ENCODE results near the gene ATG14.
"Not testable (repeated sequence)": the region's sequence is repeated elsewhere in the genome, so short reads cannot be mapped to it uniquely, and the experiment has no call there.

Gene ATG14

DNA sequence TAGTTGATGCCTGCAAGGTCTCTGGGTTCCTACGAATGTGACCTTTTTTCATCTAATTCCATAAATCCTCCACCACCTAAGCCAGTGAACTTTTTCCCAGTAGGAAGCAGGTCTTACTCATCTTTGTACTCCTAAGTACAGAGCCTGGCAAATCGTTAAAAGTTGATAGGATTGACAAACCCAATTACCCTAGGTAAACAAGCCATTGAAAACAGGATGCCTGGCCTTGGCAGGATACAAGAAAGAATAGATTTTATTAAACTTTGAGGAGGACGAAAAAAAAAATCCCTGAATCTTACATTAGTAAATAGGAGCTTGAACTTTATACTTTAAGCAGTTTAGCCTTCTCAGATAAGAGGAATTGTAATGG is 23.2 kb upstream of the ATG14 start:
- in situ Hi-C loops (cut with MboI; ENCODE audit: low sequenced_read_pairs) = no loop called here

GRCh38 chr14:55433880-55434804 is 22.5 kb upstream of the ATG14 start:
- in situ Hi-C loops (cut with MboI; ENCODE audit: low sequenced_read_pairs) = no loop called here

GRCh38 chr14:55432628-55433027 is 21.0 kb upstream of the ATG14 start:
- in situ Hi-C loops (cut with MboI; ENCODE audit: low sequenced_read_pairs) = no loop called here

GRCh38 chr14:55430024-55430690 is 18.5 kb upstream of the ATG14 start:
- in situ Hi-C loops (cut with MboI; ENCODE audit: low sequenced_read_pairs) = no loop called here

- in situ Hi-C loops (cut with MboI; ENCODE audit: low sequenced_read_pairs) = no loop called here
These were observed 15.8 kb upstream of the ATG14 start for GRCh38 chr14:55427439-55427838.

DNA sequence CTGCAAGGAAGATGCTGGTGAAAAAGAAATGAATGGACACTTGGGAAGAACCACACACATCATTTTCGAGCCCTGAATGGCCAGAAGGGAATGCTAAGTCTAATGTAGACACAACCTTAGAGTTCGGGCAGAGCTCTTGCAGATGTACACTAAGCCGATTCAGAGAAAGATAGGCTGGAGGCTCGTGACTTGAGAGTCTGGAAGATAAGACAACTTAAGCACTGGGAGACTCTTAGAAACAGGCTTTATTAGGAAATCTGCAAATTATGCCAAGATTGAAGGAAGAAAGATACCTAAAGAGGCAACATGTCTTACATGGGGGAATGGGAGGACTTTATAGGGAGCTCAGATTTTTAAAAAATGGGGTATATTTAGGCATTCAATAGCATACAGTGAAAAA is 15.3 kb upstream of the ATG14 start:
- in situ Hi-C loops (cut with MboI; ENCODE audit: low sequenced_read_pairs) = no loop called here

DNA sequence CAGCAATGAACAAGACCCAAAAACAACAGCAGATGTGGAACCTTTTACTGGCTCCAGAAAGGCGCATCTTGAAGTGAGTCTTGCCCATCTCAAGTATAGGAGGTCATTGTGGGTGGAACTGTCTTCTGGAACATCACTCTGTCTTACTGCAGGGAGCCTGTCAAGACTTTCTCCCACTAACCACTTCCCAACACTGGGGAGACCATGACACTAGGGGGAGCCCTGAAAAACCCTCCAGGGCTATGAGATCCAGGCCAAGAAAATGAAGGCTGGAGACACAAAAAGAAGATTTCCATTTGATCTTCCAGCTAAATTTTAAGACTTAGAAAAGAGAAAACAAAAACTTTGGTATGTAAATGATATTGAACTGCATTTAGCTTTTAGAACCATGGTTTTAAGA is 13.5 kb upstream of the ATG14 start:
- in situ Hi-C loops (cut with MboI; ENCODE audit: low sequenced_read_pairs) = no loop called here

GRCh38 chr14:55423969-55424368 is 12.3 kb upstream of the ATG14 start:
- in situ Hi-C loops (cut with MboI; ENCODE audit: low sequenced_read_pairs) = no loop called here

DNA sequence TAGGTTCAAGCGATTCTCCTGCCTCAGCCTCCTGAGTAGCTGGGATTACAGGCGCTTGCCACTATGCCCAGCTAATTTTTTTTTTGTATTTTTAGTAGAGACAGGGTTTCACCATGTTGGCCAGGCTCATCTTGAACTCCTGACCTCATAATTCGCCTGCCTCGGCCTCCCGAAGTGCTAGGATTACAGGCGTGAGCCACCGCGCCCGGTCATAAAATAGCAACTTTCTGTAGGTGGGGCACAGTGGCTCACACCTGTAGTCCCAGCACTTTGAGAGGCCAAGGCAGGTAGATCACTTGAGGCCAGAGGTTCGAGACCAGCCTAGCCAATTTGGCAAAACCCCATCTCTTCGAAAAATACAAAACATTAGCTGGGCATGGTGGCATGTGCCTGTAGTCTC is 10.7 kb upstream of the ATG14 start:
- in situ Hi-C loops (cut with MboI; ENCODE audit: low sequenced_read_pairs) = not testable (repeated sequence)

DNA sequence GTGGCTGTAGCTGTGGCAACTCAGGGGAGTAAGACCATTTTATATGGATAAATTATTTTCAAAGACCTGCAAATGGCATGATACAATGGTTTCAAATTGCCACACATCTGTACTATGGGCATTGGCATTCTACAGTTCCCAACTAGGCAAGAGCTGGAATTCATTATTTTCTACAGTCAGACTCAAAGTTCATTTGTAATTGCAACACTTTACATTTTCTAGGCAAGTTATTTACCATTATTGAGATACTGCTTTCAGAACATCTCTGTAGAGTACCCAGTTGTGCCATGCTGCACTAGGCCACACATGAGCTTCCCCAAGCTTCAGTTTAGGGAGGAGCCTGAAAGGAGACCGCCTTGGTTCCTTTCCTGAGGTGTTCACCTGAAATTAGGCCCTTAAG is 8.0 kb upstream of the ATG14 start:
- in situ Hi-C loops (cut with MboI; ENCODE audit: low sequenced_read_pairs) = no loop called here

DNA sequence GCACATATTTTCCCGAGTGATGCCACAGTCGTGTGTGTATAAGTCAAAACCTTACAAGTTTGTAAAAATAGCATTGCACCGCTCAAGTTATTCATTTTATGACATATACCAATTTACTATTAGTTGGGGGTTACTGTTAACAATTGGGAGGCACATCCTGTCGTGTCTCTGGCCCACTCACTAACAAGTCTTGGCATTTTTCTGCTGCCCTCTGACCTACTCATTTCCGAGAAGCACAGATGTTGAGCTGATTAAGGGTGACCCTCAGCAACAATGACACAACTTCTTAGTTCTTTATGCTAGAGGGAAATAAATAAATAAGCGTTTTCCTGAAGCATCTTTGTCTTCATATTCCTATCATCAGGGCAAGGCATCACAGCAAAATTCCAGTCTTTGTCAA is 6.8 kb upstream of the ATG14 start:
- in situ Hi-C loops (cut with MboI; ENCODE audit: low sequenced_read_pairs) = no loop called here

- in situ Hi-C loops (cut with MboI; ENCODE audit: low sequenced_read_pairs) = no loop called here
These were observed 6.3 kb upstream of the ATG14 start for GRCh38 chr14:55417955-55418354.

GRCh38 chr14:55416866-55417265 is 5.2 kb upstream of the ATG14 start:
- in situ Hi-C loops (cut with MboI; ENCODE audit: low sequenced_read_pairs) = no loop called here

GRCh38 chr14:55414551-55414950 is 2.9 kb upstream of the ATG14 start:
- in situ Hi-C loops (cut with MboI; ENCODE audit: low sequenced_read_pairs) = no loop called here

DNA sequence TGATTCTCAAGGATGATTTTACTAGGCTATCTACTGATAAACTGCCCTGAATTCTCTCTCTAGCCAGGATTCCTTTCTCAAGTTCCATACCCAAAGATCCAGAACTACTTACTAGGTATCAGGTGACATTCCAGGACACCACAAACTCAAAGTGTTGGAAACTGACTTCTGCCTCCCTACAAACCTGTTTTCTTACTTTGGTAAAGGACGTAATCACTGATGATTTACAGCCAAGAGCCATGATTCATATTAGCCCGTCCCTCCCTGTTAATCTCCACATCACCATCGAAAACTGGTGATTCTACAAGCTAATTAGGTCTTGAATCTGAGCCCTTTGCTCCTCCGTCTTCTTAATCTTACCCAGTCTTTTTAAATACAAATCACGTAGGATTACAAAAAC is 1.0 kb upstream of the ATG14 start:
- in situ Hi-C loops (cut with MboI; ENCODE audit: low sequenced_read_pairs) = no loop called here

DNA sequence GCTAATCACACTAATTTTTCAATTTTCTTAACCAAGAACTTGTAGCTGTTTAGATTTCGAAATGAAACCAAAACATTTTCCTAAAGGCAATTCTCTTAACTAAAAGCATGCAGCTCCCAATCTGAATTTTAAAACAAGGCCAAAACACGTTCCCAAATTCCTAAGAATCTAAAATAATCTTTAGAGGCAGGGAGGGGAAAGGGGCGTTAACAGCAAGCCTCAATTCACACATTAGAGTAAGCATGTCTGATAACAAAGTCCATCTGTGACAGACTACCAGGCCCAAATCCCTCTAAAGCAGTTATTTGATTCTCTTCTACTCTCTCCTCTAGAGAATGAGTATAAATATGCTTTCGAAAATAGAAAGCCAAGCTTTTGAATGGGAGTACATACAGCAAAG is 754 bp downstream of the ATG14 start:
- in situ Hi-C loops (cut with MboI; ENCODE audit: low sequenced_read_pairs) = no loop called here

GRCh38 chr14:55404173-55404854 is 7.3 kb downstream of the ATG14 start:
- in situ Hi-C loops (cut with MboI; ENCODE audit: low sequenced_read_pairs) = no loop called here

DNA sequence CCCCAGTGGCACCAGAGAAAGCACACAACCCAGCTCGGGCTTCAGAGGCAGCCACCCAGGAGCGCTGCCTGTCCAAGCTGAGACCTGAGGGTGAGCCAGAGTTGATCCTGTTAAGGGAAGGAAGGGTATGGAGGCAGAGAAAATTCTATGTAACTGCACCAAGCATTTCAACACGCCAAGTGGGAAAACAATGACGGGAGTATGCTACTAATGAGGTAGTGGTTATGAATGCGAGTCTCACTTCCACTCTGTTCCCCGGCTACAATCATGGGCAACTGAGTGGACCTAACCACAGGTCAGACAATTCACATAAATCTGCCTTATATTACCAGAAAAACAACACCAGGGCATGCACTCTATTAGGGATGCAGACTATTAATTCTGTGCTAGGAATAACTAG is 9.9 kb downstream of the ATG14 start:
- in situ Hi-C loops (cut with MboI; ENCODE audit: low sequenced_read_pairs) = no loop called here

- in situ Hi-C loops (cut with MboI; ENCODE audit: low sequenced_read_pairs) = no loop called here
These were observed 11.8 kb downstream of the ATG14 start for GRCh38 chr14:55399852-55400251.

- in situ Hi-C loops (cut with MboI; ENCODE audit: low sequenced_read_pairs) = no loop called here
These were observed 12.4 kb downstream of the ATG14 start for GRCh38 chr14:55399183-55399582.

DNA sequence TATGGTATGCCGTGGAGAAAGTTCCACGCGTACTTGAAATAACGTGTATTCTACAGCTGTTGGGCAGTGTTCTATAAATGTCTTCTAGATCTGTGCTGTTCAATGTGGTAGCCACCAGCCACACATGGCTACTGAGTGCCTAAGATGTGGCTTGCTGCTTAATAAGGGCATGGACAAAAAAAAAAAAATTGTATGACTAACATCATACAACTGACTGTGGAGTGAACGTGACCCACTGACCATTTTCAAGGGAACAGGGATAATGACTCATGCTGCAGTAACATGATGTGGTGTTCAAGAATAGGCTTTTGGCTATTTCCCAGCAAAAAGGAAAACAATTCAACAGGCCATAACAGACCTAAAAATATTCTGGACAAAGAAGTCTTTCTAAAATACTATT is 13.0 kb downstream of the ATG14 start:
- in situ Hi-C loops (cut with MboI; ENCODE audit: low sequenced_read_pairs) = no loop called here

- in situ Hi-C loops (cut with MboI; ENCODE audit: low sequenced_read_pairs) = no loop called here
These were observed 22.3 kb downstream of the ATG14 start for GRCh38 chr14:55389330-55389729.
